GM12801 (cell line): Measurements from ENCODE around the gene SOX2.

Experiments used
- TF ChIP-seq, protein P1 (sequence below): IDR thresholded peaks from one replicate; pipeline ENCODE4 v1.5.1; 2011; ENCODE audit warnings: control low read depth; ENCODE audit not compliant: insufficient read length; ENCODE audit errors: extremely low read depth

Gene SOX2

DNA sequence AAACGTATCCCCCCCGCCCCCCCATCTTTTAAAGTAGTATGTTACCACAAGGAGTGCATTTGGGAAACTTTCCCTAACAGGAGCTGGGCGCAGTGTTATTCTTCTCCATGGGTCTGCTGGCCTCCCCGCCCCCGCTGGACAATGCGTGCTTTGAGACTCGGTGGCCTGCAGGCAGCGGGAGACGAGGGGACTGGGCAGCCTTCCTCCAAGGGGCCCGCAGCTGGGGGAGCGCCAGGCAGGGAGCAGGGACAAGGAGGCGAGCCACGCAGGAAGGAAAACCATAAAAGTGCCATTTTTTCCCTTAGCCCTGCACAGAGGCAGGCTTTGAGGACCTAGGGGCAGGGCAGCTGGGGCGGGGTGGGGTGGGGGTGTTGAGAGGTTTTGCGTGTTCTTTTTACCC lies 14.1 kb downstream of the SOX2 start:
- TF ChIP-seq, protein P1, sequence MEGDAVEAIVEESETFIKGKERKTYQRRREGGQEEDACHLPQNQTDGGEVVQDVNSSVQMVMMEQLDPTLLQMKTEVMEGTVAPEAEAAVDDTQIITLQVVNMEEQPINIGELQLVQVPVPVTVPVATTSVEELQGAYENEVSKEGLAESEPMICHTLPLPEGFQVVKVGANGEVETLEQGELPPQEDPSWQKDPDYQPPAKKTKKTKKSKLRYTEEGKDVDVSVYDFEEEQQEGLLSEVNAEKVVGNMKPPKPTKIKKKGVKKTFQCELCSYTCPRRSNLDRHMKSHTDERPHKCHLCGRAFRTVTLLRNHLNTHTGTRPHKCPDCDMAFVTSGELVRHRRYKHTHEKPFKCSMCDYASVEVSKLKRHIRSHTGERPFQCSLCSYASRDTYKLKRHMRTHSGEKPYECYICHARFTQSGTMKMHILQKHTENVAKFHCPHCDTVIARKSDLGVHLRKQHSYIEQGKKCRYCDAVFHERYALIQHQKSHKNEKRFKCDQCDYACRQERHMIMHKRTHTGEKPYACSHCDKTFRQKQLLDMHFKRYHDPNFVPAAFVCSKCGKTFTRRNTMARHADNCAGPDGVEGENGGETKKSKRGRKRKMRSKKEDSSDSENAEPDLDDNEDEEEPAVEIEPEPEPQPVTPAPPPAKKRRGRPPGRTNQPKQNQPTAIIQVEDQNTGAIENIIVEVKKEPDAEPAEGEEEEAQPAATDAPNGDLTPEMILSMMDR: no peak

DNA sequence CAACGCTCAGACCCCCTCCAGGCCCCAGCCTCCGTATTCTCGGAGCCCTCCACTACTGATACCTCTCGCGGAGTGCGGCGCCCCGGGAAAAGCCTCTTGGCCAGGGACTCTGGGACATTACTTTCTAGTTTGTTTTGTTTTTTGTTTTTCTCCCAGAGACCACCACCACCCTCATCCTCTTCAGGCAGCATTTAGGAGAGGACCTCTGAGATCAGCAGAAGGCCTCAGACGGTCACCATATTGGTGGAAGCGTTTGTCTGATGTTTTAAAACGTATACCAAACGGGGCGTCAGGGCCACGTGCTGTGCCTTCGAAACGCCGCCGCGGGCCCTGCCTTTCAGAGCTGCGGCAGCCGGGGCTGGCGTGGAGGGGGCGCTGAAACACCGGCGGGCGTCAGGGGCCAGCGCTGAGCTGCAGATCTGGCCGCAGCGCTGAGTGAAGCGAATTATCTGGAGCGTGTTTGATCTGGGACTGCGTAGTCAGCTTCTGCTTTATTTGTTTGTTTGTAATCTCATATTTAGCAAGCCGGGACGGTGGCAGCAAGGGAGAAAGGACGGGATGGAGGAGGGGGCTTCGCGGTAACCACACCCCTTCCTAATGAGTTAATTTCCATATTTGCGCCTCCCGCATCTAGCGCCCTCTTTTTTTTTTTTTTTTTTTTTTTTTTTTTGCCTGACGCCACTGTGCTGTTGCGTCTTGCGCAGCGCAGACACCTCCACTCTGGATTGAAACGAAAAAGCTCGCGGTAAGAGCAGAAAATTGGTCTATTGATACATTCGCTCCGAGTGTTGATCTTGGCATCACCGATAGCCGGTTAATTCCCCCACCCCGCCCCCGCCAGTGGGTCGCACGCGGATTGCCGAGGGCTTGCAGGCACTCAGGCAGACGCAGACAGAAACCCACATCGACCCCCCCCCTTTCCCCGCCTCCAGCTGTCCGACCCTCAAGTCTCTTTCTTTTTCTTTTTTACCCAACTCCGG lies 14.9 kb downstream of the SOX2 start:
- TF ChIP-seq, protein P1: no peak

DNA sequence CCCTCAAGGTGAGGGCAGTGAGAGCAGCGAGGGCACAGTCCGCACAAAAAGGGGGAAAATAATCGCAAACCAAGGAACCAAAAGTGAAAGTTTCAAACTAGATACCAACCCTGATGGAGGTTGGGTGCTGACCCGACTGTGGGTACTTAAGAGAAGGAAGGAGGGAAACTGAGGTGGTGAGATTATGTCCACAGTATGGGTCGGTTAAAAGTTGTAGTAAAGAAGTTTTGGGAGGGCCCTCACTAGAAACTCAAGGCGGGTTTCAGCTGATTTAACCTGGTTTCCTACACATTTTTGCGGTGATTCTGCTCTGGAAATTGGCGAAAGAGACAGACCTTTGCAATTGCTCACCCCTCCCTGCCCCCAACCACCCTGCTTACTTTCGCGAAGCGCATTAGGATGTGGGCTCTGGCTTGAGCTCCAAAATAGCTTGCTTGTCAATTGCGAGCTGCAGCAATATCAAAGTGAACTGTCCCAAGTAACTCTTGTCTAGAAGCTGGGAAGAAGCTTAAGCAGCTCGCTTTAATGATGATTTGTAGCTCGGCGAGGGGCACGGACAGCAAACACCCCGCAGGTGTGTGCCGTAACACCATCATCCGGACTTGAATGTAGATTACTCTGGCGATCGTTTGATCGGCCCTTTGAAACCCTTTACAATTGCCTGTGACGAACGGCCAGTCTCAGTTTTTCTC lies 15.8 kb downstream of the SOX2 start:
- TF ChIP-seq, protein P1: no peak

DNA sequence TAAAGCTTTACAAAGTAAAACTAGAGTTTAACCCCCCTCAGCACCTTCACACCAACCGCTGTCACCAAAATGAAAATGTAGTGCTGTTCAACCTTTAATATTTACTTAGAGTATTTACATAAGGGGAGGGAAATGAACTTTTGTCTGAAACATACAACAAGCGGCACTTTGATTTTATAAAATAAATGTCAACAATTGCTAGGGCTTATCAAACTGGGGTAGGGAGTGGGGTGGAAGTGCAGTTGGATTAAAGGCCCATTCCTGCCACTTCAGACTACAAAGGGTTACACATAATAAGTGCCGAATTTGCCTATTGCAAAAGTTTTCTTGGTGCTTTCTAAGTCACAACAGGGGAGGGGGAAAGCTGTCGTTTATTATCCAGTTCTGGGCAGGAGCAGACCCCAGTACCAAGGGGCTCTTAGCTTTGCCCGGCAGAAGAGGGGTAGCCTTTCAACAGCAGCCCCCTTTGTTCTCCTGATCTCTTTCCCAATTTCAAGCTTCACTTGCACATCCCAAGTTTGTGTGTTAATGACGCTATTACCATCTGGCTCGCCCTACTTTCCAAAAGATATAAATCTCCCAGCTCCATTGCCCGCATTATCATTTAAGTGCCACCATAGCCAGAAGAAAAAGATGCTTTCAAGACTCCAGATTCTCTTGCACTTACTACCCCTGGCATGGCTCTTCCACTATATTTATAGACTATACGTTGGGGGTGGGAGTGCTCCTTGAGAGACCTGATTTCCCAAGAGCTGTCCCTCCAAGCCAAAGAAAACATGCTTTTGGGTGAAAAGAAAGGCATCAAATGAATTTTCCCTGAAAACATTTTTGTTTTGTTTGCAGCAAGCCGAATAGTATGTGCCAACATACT lies 17.0 kb downstream of the SOX2 start:
- TF ChIP-seq, protein P1: no peak

DNA sequence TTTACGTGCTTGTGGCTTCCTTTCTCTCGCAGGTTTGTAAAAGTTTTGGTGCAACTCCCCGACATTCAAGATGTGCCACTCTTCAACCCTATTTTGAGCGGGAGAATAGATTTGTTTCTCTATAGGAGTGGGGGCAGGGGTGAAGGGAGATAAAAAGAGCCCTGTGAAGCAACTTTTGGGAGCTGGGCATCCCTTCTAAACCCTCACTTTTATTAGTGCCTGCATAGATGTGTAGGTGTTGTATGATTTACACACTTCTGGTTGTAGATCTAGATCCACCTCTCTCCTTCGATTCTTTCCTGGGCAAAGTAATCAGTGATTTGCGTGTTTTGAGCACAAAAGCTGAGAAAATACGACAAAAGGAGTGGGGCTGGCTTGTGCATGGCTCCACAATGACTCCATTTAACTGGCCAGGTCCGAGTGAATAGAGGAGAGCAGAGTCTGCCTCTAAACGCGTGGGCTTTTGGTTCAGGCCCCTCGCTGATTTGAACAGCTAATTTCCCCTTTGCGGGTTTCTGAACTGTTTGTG lies 17.7 kb downstream of the SOX2 start:
- TF ChIP-seq, protein P1: no peak

DNA sequence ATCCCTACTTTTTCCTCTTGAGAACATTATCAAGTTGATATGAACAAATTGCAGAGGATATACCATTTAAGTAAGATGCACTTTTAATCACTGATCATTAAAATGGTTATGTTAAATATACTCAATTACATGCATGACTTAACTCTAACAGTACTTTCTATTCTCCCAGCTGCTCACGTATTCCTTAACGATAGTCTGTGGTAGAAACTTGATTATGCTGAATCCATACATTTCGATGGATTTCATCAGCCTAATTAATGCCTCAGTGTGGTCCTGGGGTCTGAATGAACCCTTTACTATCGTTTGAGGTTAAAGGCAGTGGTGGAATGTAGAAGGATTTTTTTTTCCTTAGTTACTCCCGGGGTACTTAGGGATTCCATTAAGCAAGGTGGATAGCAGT lies 18.6 kb downstream of the SOX2 start:
- TF ChIP-seq, protein P1: no peak
